Breast epithelium (tissue), 4 donors: Measurements from ENCODE around the gene KIRREL2. TPM values are rescaled to one million over a fixed set of nuclear protein-coding genes. Genes with fewer than 3 reads are reported as not detected.

ENCODE experiments used
- DNase-seq, 2 donors: peaks; one replicate each; pipeline ENCODE4 v3.0.0-alpha.2; 2019; ENCODE audit warnings: low spot score in 2 of 2
- H3K27ac ChIP-seq, 2 donors: fragments of 200-600 bp; sonication (generic) in 1 of 2; one replicate each; pipeline ENCODE4 v1.5.1; 2016 to 2019; ENCODE audit warnings: mild to moderate bottlenecking in 1 of 2
- H3K27me3 ChIP-seq, 2 donors: fragments of 200-600 bp; sonication (generic) in 1 of 2; one replicate each; pipeline versions ENCODE4 v1.5.1 to v1.6.0; 2017 to 2019; ENCODE audit warnings: control low read depth in 1 of 2, mild to moderate bottlenecking in 1 of 2
- H3K36me3 ChIP-seq: fragments of 200-600 bp; one replicate; pipeline ENCODE4 v1.5.1; 2019
- H3K4me1 ChIP-seq, 2 donors: fragments of 200-600 bp; sonication (generic); one replicate each; pipeline ENCODE4 v1.5.1; 2016 to 2019; ENCODE audit warnings: control low read depth in 1 of 2
- H3K4me3 ChIP-seq, 3 donors: fragments of 200-600 bp; sonication (generic); 1 replicate in 2 of 3; 2 replicates in 1 of 3; pipeline ENCODE4 v1.5.1; 2016 to 2019; ENCODE audit warnings: mild to moderate bottlenecking in 3 of 3, moderate library complexity in 2 of 3
- H3K9me3 ChIP-seq, 2 donors: fragments of 200-600 bp; sonication (generic) in 1 of 2; one replicate each; pipeline ENCODE4 v1.5.1; 2016 to 2019; ENCODE audit warnings: control low read depth in 1 of 2
- POLR2A ChIP-seq: fragments of 450-650 bp; IDR thresholded peaks from one replicate; pipeline ENCODE4 v1.6.1; 2016; ENCODE audit warnings: antibody characterized with exemption, mild to moderate bottlenecking, moderate library complexity
- POLR2AphosphoS5 ChIP-seq, 3 donors: sonication (generic); formaldehyde crosslinking; IDR thresholded peaks; one replicate each; pipeline ENCODE4 v1.6.1; 2017; ENCODE audit warnings: antibody characterized with exemption in 3 of 3
- intact Hi-C: fragments of 100-400 bp; cut with DNase I; formaldehyde crosslinking; loops from one replicate; pipeline ENCODE4 v1.15.1; 2023; ENCODE audit warnings: low total_unique reads
- total RNA-seq, 3 donors: library from RNA; depleted of rRNA; stranded (reverse); fragments of >200 nt; gene quantifications; one replicate each; pipeline ENCODE4 v1.1.0, GENCODE V29; 2016
- TF ChIP-seq, protein P1 (sequence below), 3 donors: fragments of 450-650 bp; IDR thresholded peaks; one replicate each; pipeline ENCODE4 v1.5.1; 2016 to 2017; ENCODE audit warnings: antibody characterized with exemption in 3 of 3, mild to moderate bottlenecking in 3 of 3, moderate library complexity in 3 of 3

KIRREL2 gene
- total RNA-seq, 3 donors from 2014 or later, result 0.15 to 0.66 TPM; not detected in 1

DNA sequence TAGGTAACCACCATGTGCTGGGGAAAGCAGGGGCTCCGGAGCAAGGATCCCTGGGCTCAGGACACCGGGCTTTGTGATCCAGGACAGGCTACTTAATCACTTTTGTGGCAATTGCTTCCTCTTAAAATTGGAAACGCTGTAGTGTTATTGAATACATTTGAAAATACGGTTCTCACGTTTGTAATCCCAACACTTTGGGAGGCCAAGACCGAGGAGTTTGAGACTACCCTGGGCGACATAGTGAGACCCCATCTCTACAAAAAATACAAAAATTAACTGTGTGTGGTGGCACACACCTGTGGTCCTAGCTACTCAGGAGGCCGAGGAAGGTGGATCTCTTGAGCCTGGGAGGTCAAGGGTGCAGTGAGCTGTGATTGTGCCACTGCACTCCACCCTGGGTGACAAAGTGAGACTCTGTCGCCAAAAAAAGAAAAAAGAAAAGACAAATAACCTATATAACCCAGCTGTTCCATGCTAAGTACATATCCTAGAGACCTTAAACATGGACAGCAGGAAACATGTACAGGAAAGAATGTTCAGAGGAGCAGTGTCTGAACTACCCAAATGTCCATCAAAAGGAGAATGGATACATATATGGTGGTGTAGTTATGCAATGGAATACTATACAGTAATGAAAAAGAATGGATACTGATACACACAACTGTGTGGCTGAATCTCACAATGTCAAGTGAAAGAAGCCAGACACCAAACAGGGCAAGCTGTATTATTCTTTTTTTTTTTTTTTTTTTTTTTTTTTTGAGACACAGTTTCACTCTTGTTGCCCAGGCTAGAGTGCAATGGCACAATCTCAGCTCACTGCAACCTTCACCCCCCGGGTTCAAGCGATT lies 43.4 kb upstream of the KIRREL2 start:
- Histone ChIP-seq H3K4me3 (no peak overlapping the region), H3K4me1 (no peaks in the 10 kb centered on the region), H3K36me3 (no peaks in the 10 kb centered on the region), H3K9me3 (no peaks in the 10 kb centered on the region), H3K27me3 (peaks cover 0 to 33% of the 10 kb centered on the region in 2 donors), H3K27ac (no peak overlapping the region)
- DNase-seq, result no peak
- intact Hi-C loops, result no loop called here
- no peak for TF ChIP-seq POLR2AphosphoS5 (IDR thresholded peaks at IDR 0.05)

DNA sequence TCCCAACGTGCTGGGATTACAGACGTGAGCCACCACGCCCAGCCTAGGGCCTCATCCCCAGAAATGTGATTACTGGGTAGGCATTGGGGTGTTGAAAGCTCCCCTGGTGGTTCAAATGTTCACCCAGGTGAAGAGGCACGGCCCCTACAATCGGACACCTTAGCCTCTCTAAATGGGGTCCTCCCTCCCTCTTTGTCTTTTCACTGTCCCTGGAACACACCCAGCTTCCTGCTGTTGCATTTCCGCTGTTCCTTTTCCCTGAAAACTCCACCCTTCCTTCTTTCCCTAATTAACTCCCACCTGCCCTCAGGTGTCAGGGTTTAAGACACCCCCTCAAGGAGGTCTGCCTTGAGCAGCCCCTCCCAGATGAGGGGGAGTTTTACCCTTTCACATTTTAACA lies 40.4 kb upstream of the KIRREL2 start:
- Histone ChIP-seq H3K27ac (no peak overlapping the region), H3K27me3 (peaks cover 0 to 35% of the 10 kb centered on the region in 2 donors), H3K9me3 (no peaks in the 10 kb centered on the region), H3K36me3 (no peaks in the 10 kb centered on the region), H3K4me1 (no peaks in the 10 kb centered on the region), H3K4me3 (no peak overlapping the region)
- no peak for DNase-seq
- intact Hi-C loops, result no loop called here
- TF ChIP-seq POLR2AphosphoS5 (IDR thresholded peaks at IDR 0.05) (no peak), POLR2A (no peak)
- TF ChIP-seq, protein P1, sequence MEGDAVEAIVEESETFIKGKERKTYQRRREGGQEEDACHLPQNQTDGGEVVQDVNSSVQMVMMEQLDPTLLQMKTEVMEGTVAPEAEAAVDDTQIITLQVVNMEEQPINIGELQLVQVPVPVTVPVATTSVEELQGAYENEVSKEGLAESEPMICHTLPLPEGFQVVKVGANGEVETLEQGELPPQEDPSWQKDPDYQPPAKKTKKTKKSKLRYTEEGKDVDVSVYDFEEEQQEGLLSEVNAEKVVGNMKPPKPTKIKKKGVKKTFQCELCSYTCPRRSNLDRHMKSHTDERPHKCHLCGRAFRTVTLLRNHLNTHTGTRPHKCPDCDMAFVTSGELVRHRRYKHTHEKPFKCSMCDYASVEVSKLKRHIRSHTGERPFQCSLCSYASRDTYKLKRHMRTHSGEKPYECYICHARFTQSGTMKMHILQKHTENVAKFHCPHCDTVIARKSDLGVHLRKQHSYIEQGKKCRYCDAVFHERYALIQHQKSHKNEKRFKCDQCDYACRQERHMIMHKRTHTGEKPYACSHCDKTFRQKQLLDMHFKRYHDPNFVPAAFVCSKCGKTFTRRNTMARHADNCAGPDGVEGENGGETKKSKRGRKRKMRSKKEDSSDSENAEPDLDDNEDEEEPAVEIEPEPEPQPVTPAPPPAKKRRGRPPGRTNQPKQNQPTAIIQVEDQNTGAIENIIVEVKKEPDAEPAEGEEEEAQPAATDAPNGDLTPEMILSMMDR (IDR thresholded peaks at IDR 0.05), result no peak

- TF ChIP-seq, protein P1 (IDR thresholded peaks at IDR 0.05), result no peak
- no peak for TF ChIP-seq POLR2AphosphoS5 (IDR thresholded peaks at IDR 0.05)
- no peak for TF ChIP-seq POLR2A
- H3K27ac ChIP-seq, result no peak overlapping the region
- intact Hi-C loops, result no loop called here
- no peaks in the 10 kb centered on the region for H3K4me1 ChIP-seq
- no peaks in the 10 kb centered on the region for H3K9me3 ChIP-seq
- H3K36me3 ChIP-seq, result no peaks in the 10 kb centered on the region
- no peak for DNase-seq
- peaks cover 0 to 32% of the 10 kb centered on the region in 2 donors for H3K27me3 ChIP-seq
- no peak overlapping the region for H3K4me3 ChIP-seq
These were observed 39.9 kb upstream of the KIRREL2 start for GRCh38 chr19:35816846-35817245.

- Histone ChIP-seq H3K27ac (no peak overlapping the region), H3K9me3 (no peaks in the 10 kb centered on the region), H3K36me3 (no peaks in the 10 kb centered on the region), H3K4me3 (no peak overlapping the region), H3K27me3 (peaks cover 0 to 26% of the 10 kb centered on the region in 2 donors), H3K4me1 (no peaks in the 10 kb centered on the region)
- DNase-seq, result no peak
- TF ChIP-seq, protein P1 (IDR thresholded peaks at IDR 0.05), result no peak
- TF ChIP-seq POLR2A (no peak), POLR2AphosphoS5 (IDR thresholded peaks at IDR 0.05) (no peak)
- intact Hi-C loops, result no loop called here
These were observed 38.3 kb upstream of the KIRREL2 start for GRCh38 chr19:35818445-35818844.

DNA sequence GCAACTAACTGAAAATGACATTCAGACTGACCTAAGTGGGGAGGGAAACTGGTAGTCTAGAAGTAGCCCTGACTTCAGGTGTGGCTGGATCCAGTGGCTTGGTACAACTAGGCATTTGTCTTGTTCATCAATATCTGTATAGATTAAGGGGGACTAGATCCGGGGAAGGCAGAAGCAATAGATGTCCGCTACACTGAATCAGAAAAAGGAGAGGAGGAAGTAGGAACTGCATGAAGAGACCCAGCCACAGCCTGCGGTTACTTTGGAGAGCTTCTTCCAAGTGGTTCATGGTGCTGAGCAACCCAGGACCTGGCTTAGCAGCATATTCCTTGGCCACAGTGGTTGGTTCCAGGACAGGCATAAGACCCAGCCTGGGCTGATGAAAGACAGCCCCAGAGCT lies 34.1 kb upstream of the KIRREL2 start:
- intact Hi-C loops, result no loop called here
- Histone ChIP-seq H3K36me3 (no peaks in the 10 kb centered on the region), H3K4me1 (no peaks in the 10 kb centered on the region), H3K27ac (no peak overlapping the region), H3K4me3 (no peak overlapping the region), H3K27me3 (peaks cover 0 to 30% of the 10 kb centered on the region in 2 donors), H3K9me3 (no peaks in the 10 kb centered on the region)
- TF ChIP-seq, protein P1 (IDR thresholded peaks at IDR 0.05), result no peak
- TF ChIP-seq POLR2AphosphoS5 (IDR thresholded peaks at IDR 0.05) (no peak), POLR2A (no peak)
- DNase-seq, result no peak
